ENCODE data around the gene SMPD4. TPM values are rescaled to one million over a fixed set of nuclear protein-coding genes. Genes with fewer than 3 reads are reported as not detected.
"Not testable (repeated sequence)": the region's sequence is repeated elsewhere in the genome, so short reads cannot be mapped to it uniquely, and the experiment has no call there.

SMPD4 gene
- polyA plus RNA-seq, 4 donors = 23.8 to 46.7 (median 32.6) TPM

DNA sequence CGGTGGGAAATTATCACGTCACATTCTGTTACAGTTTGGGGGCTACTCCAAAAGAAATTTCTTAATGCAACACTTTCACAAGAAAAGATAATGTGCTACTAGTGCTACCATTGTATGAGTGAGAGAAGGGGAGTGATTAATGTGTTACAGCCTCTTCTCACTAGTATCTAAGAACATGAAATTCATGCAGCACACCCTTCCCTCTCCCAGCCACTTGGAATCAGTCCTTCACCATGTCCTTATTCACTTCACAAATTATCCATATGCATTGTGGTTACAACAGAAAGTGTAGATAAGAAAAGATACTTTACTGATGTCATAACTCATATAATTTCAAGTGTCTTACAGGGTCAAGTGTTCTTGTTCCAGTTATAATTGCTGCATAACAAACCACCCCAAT lies 37.7 kb upstream of the SMPD4 start:
- not testable (repeated sequence) for H3K4me3 ChIP-seq (ENCODE audit: low read depth in 1 of 3, low read length in 3 of 3); FAIRE-seq; DNase-seq; H3K27me3 ChIP-seq (ENCODE audit: control insufficient read depth in 3 of 3, insufficient read depth in 3 of 3, low read length in 3 of 3); H3K36me3 ChIP-seq (ENCODE audit: control insufficient read depth in 3 of 3, insufficient read depth in 2 of 3, low read depth in 1 of 3, low read length in 3 of 3); H3K9me3 ChIP-seq (ENCODE audit: control insufficient read depth in 2 of 2, insufficient read depth in 1 of 2, low read depth in 1 of 2, low read length in 1 of 2); H3K4me1 ChIP-seq (ENCODE audit: control insufficient read depth in 3 of 3, insufficient read depth in 2 of 3, low read depth in 1 of 3, low read length in 2 of 3); H3K27ac ChIP-seq (ENCODE audit: low read depth in 1 of 3, low read length in 2 of 3)
- WGBS, 3 donors = 76 to 92% (median 92%) methylated on average over 2 of the region's 2 CpGs

DNA sequence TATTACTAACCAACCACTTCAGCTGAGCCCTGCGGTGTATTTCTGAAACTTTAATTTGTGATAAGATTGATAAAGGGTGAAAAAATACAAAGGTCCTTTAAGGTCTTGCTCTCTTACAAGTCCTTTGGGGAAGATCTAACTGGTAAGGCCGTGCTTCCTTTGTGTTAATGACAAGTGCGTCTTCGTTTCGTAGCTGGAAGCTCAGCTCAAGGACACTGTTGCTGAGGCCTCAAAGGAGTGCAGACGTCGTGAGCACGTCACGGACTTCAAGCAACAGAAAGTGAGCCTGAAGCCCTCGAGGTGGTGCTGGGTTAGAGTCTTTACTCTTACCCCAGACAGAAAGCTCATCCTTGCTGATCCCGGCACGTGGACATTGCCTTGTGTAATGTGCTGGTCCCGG lies 25.6 kb upstream of the SMPD4 start:
- 68 to 82% (median 75%) methylated on average over 10 to 13 of the region's 13 CpGs for WGBS, 3 donors
- not testable (repeated sequence) for FAIRE-seq; H3K4me1 ChIP-seq (ENCODE audit: control insufficient read depth in 3 of 3, insufficient read depth in 2 of 3, low read depth in 1 of 3, low read length in 2 of 3); H3K27ac ChIP-seq (ENCODE audit: low read depth in 1 of 3, low read length in 2 of 3); H3K9me3 ChIP-seq (ENCODE audit: control insufficient read depth in 2 of 2, insufficient read depth in 1 of 2, low read depth in 1 of 2, low read length in 1 of 2); H3K4me3 ChIP-seq (ENCODE audit: low read depth in 1 of 3, low read length in 3 of 3); H3K27me3 ChIP-seq (ENCODE audit: control insufficient read depth in 3 of 3, insufficient read depth in 3 of 3, low read length in 3 of 3); H3K36me3 ChIP-seq (ENCODE audit: control insufficient read depth in 3 of 3, insufficient read depth in 2 of 3, low read depth in 1 of 3, low read length in 3 of 3); DNase-seq

DNA sequence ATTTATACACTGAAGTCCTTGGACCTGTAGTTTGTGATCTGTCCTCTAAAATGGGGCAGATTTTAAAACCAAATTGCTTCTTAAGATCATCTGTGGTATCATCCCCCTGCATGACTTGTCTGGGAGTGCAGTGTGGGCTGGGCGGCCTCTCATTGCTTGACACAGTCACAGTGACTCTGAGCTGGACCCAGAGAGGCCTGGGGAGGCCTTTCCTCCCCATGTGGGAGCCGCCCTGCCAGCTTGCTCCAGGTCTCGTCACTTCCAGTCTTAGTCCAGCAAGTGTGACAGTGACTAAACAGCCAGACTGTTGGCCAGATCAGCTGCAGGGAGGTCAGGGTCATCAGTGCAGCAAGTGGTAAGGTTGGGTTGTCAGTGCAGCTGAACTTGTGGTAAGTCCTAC lies 21.7 kb upstream of the SMPD4 start:
- H3K9me3 ChIP-seq (ENCODE audit: control insufficient read depth in 2 of 2, insufficient read depth in 1 of 2, low read depth in 1 of 2, low read length in 1 of 2); H3K36me3 ChIP-seq (ENCODE audit: control insufficient read depth in 3 of 3, insufficient read depth in 2 of 3, low read depth in 1 of 3, low read length in 3 of 3); DNase-seq; H3K4me3 ChIP-seq (ENCODE audit: low read depth in 1 of 3, low read length in 3 of 3); H3K4me1 ChIP-seq (ENCODE audit: control insufficient read depth in 3 of 3, insufficient read depth in 2 of 3, low read depth in 1 of 3, low read length in 2 of 3); FAIRE-seq; H3K27ac ChIP-seq (ENCODE audit: low read depth in 1 of 3, low read length in 2 of 3); H3K27me3 ChIP-seq (ENCODE audit: control insufficient read depth in 3 of 3, insufficient read depth in 3 of 3, low read length in 3 of 3): not testable (repeated sequence)
- 75 to 86% (median 80%) methylated on average over 3 of the region's 3 CpGs for WGBS, 3 donors

GRCh38 chr2:130202518-130202917 lies 21.1 kb upstream of the SMPD4 start:
- not testable (repeated sequence) for H3K4me1 ChIP-seq (ENCODE audit: control insufficient read depth in 3 of 3, insufficient read depth in 2 of 3, low read depth in 1 of 3, low read length in 2 of 3); H3K36me3 ChIP-seq (ENCODE audit: control insufficient read depth in 3 of 3, insufficient read depth in 2 of 3, low read depth in 1 of 3, low read length in 3 of 3); H3K9me3 ChIP-seq (ENCODE audit: control insufficient read depth in 2 of 2, insufficient read depth in 1 of 2, low read depth in 1 of 2, low read length in 1 of 2); H3K27me3 ChIP-seq (ENCODE audit: control insufficient read depth in 3 of 3, insufficient read depth in 3 of 3, low read length in 3 of 3); H3K4me3 ChIP-seq (ENCODE audit: low read depth in 1 of 3, low read length in 3 of 3); H3K27ac ChIP-seq (ENCODE audit: low read depth in 1 of 3, low read length in 2 of 3); FAIRE-seq
- peak; percentile 23 to 56 for DNase-seq
- 13 to 39% (median 32%) methylated on average over 3 to 5 of the region's 7 CpGs for WGBS, 3 donors

DNA sequence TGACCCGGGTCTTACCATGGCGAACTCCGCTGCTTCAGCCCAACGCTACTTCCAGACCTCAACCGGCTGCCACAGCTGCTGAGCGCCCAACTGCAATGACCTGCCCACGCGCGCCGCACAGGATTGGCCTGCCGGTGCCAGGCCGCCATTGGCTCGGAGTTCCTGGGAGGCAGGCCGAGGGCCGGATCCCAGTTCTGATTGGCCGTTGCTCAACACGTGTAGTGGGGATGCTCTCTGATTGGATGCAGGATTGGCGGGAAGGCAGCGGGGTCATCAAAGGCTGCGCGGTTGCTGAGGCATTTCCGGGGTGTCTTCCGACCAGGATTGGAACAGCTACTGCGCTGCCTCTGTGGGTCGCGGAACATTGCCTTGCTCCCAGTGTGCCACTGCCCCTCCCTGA lies 16.9 kb upstream of the SMPD4 start, which contains the start of gene TUBA3E:
Gene TUBA3E, minus strand, starts transcription at position 97 of the 400 bp plus-strand sequence. Its CDS starts 79 bp downstream, at position 18.
- DNase-seq (no peak), FAIRE-seq (no peak)
- no peaks in the 10 kb centered on the region for H3K36me3 ChIP-seq (ENCODE audit: control insufficient read depth in 3 of 3, insufficient read depth in 2 of 3, low read depth in 1 of 3, low read length in 3 of 3)

GRCh38 chr2:130196052-130196451 lies 14.7 kb upstream of the SMPD4 start:
- H3K9me3 ChIP-seq (ENCODE audit: control insufficient read depth in 2 of 2, insufficient read depth in 1 of 2, low read depth in 1 of 2, low read length in 1 of 2); H3K36me3 ChIP-seq (ENCODE audit: control insufficient read depth in 3 of 3, insufficient read depth in 2 of 3, low read depth in 1 of 3, low read length in 3 of 3); FAIRE-seq; H3K27me3 ChIP-seq (ENCODE audit: control insufficient read depth in 3 of 3, insufficient read depth in 3 of 3, low read length in 3 of 3); H3K4me3 ChIP-seq (ENCODE audit: low read depth in 1 of 3, low read length in 3 of 3); DNase-seq; H3K4me1 ChIP-seq (ENCODE audit: control insufficient read depth in 3 of 3, insufficient read depth in 2 of 3, low read depth in 1 of 3, low read length in 2 of 3); H3K27ac ChIP-seq (ENCODE audit: low read depth in 1 of 3, low read length in 2 of 3): not testable (repeated sequence)
- WGBS, 3 donors = 82 to 92% (median 87%) methylated on average over 7 to 12 of the region's 13 CpGs

More for the DNA sequence above, 16.9 kb upstream of the SMPD4 start, which contains the start of gene TUBA3E:
- H3K27ac ChIP-seq (ENCODE audit: low read depth in 1 of 3, low read length in 2 of 3) = no peak within 1 kb of the TSS
- H3K9me3 ChIP-seq (ENCODE audit: control insufficient read depth in 2 of 2, insufficient read depth in 1 of 2, low read depth in 1 of 2, low read length in 1 of 2) = no peaks in the 10 kb centered on the region
- 94 to 98% (median 97%) methylated on average over 16 to 26 of the region's 26 CpGs for WGBS, 3 donors
- H3K4me3 ChIP-seq (ENCODE audit: low read depth in 1 of 3, low read length in 3 of 3) = no peak within 1 kb of the TSS
- no peaks in the 10 kb centered on the region for H3K4me1 ChIP-seq (ENCODE audit: control insufficient read depth in 3 of 3, insufficient read depth in 2 of 3, low read depth in 1 of 3, low read length in 2 of 3)
- no peaks in the 10 kb centered on the region for H3K27me3 ChIP-seq (ENCODE audit: control insufficient read depth in 3 of 3, insufficient read depth in 3 of 3, low read length in 3 of 3)

- DNase-seq; H3K4me3 ChIP-seq (ENCODE audit: low read depth in 1 of 3, low read length in 3 of 3); H3K27me3 ChIP-seq (ENCODE audit: control insufficient read depth in 3 of 3, insufficient read depth in 3 of 3, low read length in 3 of 3); H3K9me3 ChIP-seq (ENCODE audit: control insufficient read depth in 2 of 2, insufficient read depth in 1 of 2, low read depth in 1 of 2, low read length in 1 of 2); H3K36me3 ChIP-seq (ENCODE audit: control insufficient read depth in 3 of 3, insufficient read depth in 2 of 3, low read depth in 1 of 3, low read length in 3 of 3); H3K4me1 ChIP-seq (ENCODE audit: control insufficient read depth in 3 of 3, insufficient read depth in 2 of 3, low read depth in 1 of 3, low read length in 2 of 3); FAIRE-seq; H3K27ac ChIP-seq (ENCODE audit: low read depth in 1 of 3, low read length in 2 of 3): not testable (repeated sequence)
- WGBS, 3 donors = 76 to 79% (median 79%) methylated on average over 8 to 9 of the region's 9 CpGs
Observed at GRCh38 chr2:130195089-130195635, 13.8 kb upstream of the SMPD4 start.

- not testable (repeated sequence) for H3K27ac ChIP-seq (ENCODE audit: low read depth in 1 of 3, low read length in 2 of 3)
Observed at GRCh38 chr2:130193824-130194223, 12.4 kb upstream of the SMPD4 start.

DNA sequence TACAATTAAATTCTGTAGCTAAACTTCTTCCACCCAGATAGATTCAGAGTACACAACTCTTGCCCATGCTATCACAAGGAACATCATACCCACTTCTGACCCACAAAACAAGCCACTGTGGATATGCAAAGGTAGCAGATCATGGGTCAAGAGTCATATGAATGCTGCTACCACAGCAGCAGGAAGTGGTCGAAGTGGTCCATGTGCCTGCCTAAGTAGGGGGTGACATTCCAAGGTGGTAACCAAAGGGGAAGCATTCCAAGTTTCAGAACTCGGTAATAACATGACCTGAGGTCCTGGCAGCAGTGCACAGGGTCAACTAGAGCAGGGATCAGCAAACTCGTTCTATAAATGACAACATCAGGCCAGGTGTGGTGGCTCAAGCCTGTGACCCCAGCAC lies 11.0 kb upstream of the SMPD4 start:
- not testable (repeated sequence) for DNase-seq; FAIRE-seq; H3K9me3 ChIP-seq (ENCODE audit: control insufficient read depth in 2 of 2, insufficient read depth in 1 of 2, low read depth in 1 of 2, low read length in 1 of 2); H3K27ac ChIP-seq (ENCODE audit: low read depth in 1 of 3, low read length in 2 of 3); H3K4me3 ChIP-seq (ENCODE audit: low read depth in 1 of 3, low read length in 3 of 3); H3K27me3 ChIP-seq (ENCODE audit: control insufficient read depth in 3 of 3, insufficient read depth in 3 of 3, low read length in 3 of 3); H3K4me1 ChIP-seq (ENCODE audit: control insufficient read depth in 3 of 3, insufficient read depth in 2 of 3, low read depth in 1 of 3, low read length in 2 of 3)
- WGBS, 3 donors = 79 to 92% (median 82%) methylated on average over 3 of the region's 3 CpGs
- peaks cover 0 to 20% (median 0%) of the 10 kb centered on the region in 3 donors for H3K36me3 ChIP-seq (ENCODE audit: control insufficient read depth in 3 of 3, insufficient read depth in 2 of 3, low read depth in 1 of 3, low read length in 3 of 3)

More at GRCh38 chr2:130193824-130194223, 12.4 kb upstream of the SMPD4 start:
- H3K36me3 ChIP-seq (ENCODE audit: control insufficient read depth in 3 of 3, insufficient read depth in 2 of 3, low read depth in 1 of 3, low read length in 3 of 3) = peaks cover 0 to 13% (median 0%) of the 10 kb centered on the region in 3 donors
- WGBS, 3 donors = 85 to 93% (median 88%) methylated on average over 17 to 22 of the region's 22 CpGs
- not testable (repeated sequence) for H3K4me1 ChIP-seq (ENCODE audit: control insufficient read depth in 3 of 3, insufficient read depth in 2 of 3, low read depth in 1 of 3, low read length in 2 of 3); FAIRE-seq; H3K27me3 ChIP-seq (ENCODE audit: control insufficient read depth in 3 of 3, insufficient read depth in 3 of 3, low read length in 3 of 3); H3K4me3 ChIP-seq (ENCODE audit: low read depth in 1 of 3, low read length in 3 of 3); DNase-seq; H3K9me3 ChIP-seq (ENCODE audit: control insufficient read depth in 2 of 2, insufficient read depth in 1 of 2, low read depth in 1 of 2, low read length in 1 of 2)

Measured in small intestine (tissue), 7 donors.